Neural crest cell (in vitro differentiated cells): ENCODE results near the gene GGT6. TPM values are rescaled to one million over a fixed set of nuclear protein-coding genes. Genes with fewer than 3 reads are reported as not detected.

Experiments used
- DNase-seq: peaks from one replicate; pipeline ENCODE4 v3.0.0; 2021; ENCODE audit warnings: low read depth, mixed read lengths, low spot score
- H3K27ac Mint-ChIP-seq: one replicate; pipeline ENCODE4 v1.8.0; 2021; ENCODE audit warnings: mild to moderate bottlenecking, mixed read lengths; ENCODE audit not compliant: unreplicated experiment
- H3K27me3 Mint-ChIP-seq: 2 replicates; pipeline ENCODE4 v1.8.0; 2021; ENCODE audit warnings: low read depth, mild to moderate bottlenecking, mixed read lengths
- H3K36me3 Mint-ChIP-seq: 2 replicates; pipeline ENCODE4 v1.8.0; 2021; ENCODE audit warnings: low read depth, mild to moderate bottlenecking, mixed read lengths
- H3K4me1 Mint-ChIP-seq: 2 replicates; pipeline ENCODE4 v1.8.0; 2021; ENCODE audit warnings: mixed read lengths
- H3K4me3 Mint-ChIP-seq: one replicate; pipeline ENCODE4 v1.8.0; 2021; ENCODE audit warnings: mild to moderate bottlenecking, mixed read lengths
- H3K9me3 Mint-ChIP-seq: 2 replicates; pipeline ENCODE4 v1.8.0; 2021; ENCODE audit warnings: mixed read lengths
- total RNA-seq: library from RNA; stranded (reverse); gene quantifications from 2 replicates; pipeline ENCODE4 v1.2.1, GENCODE V29; 2021
- TF ChIP-seq, protein P1 (sequence below): fragments of 200-600 bp; sonication (generic); conservative IDR thresholded peaks from 2 replicates; pipeline ENCODE4 v1.5.0; 2021; ENCODE audit warnings: antibody characterized with exemption, mild to moderate bottlenecking

Gene GGT6
- total RNA-seq, 1 donor from 2014 or later = not detected

DNA sequence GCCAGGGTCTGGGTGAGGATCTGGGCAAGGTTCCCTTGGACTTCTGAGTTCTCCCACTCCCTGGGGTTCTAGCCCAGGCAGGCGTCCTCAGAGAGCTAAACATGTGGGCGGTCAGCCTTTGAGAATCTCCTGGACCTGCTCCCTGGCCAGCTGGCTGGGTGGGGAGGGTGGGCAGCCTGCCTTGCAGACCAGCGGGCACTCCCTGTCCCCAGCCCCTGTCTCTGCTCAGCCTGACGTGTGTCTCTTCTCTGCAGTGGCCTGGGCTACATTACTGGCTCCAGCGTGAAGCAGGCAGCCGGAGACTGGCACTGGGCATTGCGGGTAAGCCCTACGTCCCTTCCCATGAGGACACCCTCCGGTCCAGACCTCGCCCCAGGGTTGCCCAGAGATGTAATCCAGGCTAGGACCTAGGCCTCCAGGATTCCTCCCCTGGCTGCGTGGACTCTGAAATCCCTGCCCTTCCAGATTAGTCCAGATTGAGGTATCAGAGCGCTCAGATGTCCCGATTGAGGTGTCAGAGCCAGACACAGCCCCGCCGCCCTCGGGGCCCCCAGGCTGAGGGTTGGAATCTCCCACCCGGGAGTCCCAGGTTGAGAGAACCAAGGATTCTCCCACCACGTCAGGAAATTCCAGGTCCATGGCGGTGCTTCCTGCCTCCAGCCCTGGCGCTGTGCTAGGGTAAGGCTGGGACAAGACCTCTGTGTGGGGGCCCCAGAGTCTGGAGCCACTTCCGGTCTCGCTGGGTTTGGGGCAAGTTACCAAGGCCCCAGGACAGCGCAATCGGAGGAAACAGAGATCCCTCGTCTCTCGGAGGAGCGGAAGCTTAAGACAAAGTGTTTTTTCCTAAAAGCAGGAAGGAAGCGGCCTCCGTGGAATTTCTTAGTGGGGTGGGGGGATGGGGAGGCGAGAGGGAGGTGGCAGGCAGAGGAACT is 29.3 kb downstream of the GGT6 start:
- TF ChIP-seq, protein P1, sequence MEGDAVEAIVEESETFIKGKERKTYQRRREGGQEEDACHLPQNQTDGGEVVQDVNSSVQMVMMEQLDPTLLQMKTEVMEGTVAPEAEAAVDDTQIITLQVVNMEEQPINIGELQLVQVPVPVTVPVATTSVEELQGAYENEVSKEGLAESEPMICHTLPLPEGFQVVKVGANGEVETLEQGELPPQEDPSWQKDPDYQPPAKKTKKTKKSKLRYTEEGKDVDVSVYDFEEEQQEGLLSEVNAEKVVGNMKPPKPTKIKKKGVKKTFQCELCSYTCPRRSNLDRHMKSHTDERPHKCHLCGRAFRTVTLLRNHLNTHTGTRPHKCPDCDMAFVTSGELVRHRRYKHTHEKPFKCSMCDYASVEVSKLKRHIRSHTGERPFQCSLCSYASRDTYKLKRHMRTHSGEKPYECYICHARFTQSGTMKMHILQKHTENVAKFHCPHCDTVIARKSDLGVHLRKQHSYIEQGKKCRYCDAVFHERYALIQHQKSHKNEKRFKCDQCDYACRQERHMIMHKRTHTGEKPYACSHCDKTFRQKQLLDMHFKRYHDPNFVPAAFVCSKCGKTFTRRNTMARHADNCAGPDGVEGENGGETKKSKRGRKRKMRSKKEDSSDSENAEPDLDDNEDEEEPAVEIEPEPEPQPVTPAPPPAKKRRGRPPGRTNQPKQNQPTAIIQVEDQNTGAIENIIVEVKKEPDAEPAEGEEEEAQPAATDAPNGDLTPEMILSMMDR = no peak
- Mint-ChIP-seq H3K36me3 (no peaks in the 10 kb centered on the region), H3K27me3 (peaks cover 6% of the 10 kb centered on the region), H3K4me1 (peaks cover 11% of the 10 kb centered on the region), H3K4me3 (no peak overlapping the region), H3K27ac (no peak overlapping the region), H3K9me3 (no peaks in the 10 kb centered on the region)
- DNase-seq = no peak

DNA sequence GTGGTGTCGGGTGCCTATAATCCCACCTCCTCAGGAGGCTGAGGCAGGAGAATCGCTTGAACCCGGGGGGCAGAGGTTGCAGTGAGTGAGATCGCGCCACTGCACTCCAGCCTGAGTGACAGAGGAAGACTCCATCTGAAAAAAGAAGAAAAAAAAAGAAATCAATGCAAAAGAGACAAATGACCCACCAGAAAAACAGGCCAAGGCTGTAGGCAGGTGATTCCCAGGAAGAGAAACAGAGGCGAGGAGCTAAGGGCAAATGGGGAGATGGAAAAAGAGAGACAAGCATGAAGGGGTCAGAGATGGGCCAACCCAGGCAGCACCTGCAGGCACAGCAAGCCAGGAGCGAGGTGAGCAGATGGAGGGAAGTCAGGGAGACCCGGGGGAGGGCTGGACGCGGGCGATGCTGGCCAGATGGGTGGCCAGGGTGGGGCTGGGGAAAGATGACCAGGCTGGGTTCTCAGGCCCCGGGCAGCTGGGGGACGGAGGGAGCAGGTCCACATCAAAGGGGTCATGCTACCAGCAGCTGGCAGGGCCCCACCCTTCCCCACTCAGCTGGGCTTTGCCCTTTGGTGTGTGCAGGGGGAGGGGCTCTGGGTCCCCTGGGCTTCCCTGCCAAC is 30.7 kb downstream of the GGT6 start:
- Mint-ChIP-seq H3K27ac (no peak overlapping the region), H3K4me3 (no peak overlapping the region), H3K36me3 (no peaks in the 10 kb centered on the region), H3K4me1 (peaks cover 11% of the 10 kb centered on the region), H3K27me3 (peaks cover 6% of the 10 kb centered on the region), H3K9me3 (no peaks in the 10 kb centered on the region)
- no peak for DNase-seq
- TF ChIP-seq, protein P1 = no peak

DNA sequence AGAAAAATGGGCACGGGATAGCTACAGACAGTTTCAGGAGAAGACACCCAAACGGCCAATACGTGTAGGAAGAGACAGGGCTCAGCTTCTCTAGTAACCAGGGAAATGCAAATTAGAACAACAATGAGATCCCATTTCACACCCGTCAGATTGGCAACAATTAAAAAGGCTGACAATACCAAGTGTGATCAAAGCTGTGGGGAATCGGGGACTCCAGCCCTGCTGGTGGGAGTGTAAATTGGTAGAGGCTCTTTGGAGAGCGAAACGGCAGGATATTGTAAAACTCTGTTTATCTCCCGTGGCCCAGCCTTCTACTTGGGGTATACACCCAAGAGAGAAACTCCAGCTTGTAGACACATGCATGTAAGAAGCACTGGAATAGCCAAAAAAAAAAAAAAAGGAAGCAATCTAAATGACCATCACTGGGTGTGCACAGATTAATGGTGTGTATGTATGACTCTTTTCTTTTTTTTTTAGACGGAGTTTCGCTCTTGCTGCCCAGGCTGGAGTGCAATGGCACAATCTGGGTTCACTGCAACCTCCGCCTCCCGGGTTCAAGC is 32.7 kb downstream of the GGT6 start:
- H3K9me3 Mint-ChIP-seq = no peaks in the 10 kb centered on the region
- peaks cover 6% of the 10 kb centered on the region for H3K27me3 Mint-ChIP-seq
- TF ChIP-seq, protein P1 = no peak
- H3K4me1 Mint-ChIP-seq = peaks cover 16% of the 10 kb centered on the region
- no peaks in the 10 kb centered on the region for H3K36me3 Mint-ChIP-seq
- H3K27ac Mint-ChIP-seq = no peak overlapping the region
- H3K4me3 Mint-ChIP-seq = no peak overlapping the region
- no peak for DNase-seq

DNA sequence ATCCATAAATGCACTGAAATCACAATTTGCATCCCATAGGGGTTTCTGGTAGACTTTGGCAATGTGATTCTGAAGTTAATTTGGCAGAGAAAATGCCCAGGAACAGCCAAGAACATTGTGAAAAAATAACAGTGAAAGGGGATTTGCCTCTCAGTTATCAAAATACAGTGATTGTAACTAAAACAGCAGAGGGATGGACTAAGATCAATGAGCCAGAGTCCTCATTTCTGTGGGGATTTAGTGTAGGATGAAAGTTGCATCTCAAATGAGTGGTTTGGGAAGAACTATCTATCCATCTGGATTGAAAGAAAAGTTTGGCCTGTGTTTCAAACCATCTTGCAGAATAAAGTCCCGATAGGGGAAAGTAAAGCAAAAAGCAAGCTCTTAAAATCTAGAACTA is 33.2 kb downstream of the GGT6 start:
- no peaks in the 10 kb centered on the region for H3K36me3 Mint-ChIP-seq
- no peak for DNase-seq
- no peak overlapping the region for H3K27ac Mint-ChIP-seq
- H3K27me3 Mint-ChIP-seq = peaks cover 6% of the 10 kb centered on the region
- peaks cover 20% of the 10 kb centered on the region for H3K4me1 Mint-ChIP-seq
- TF ChIP-seq, protein P1 = no peak
- H3K4me3 Mint-ChIP-seq = no peak overlapping the region
- H3K9me3 Mint-ChIP-seq = no peaks in the 10 kb centered on the region

DNA sequence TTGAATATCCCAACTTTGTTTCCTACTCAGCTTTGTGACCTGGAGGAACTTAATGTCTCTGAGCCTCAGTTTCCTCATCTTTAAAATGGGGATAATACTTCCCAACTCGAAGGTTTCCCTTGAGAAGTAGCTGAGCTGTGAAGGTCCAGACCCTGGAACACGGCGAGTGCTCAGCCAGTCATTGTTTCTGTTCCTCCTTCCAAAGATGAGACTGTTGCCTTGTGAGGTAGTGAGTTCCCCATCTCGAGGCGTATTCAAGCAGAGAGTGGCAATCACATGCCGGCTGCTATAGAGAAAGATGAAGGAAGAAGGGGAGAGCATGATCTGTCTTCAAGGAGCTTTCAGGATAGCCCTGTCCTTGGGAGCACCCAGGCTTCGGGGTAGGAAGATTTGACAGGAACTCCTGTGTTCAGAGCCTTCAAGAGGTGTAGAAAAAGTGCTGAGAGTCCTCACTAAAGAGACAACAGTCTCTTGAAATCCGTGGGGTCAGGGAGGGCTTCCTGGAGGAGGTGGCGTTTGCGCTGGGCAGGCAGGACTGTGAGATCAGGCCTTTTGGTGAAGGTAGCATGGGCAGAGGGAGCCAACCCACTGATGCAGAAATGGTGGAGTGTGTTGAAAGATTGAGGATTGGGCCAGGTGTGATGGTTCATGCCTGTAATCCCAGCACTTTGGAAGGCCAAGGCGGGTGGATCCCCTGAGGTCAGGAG is 34.5 kb downstream of the GGT6 start:
- no peak overlapping the region for H3K27ac Mint-ChIP-seq
- TF ChIP-seq, protein P1 = no peak
- H3K27me3 Mint-ChIP-seq = peaks cover 3% of the 10 kb centered on the region
- no peaks in the 10 kb centered on the region for H3K9me3 Mint-ChIP-seq
- no peak for DNase-seq
- no peaks in the 10 kb centered on the region for H3K36me3 Mint-ChIP-seq
- H3K4me3 Mint-ChIP-seq = no peak overlapping the region
- peaks cover 21% of the 10 kb centered on the region for H3K4me1 Mint-ChIP-seq
